ENCODE data around the gene GNG14. TPM values are rescaled to one million over a fixed set of nuclear protein-coding genes. Genes with fewer than 3 reads are reported as not detected.

Gene GNG14
- total RNA-seq (2022; extraction: Qiagen RNA extraction): not detected in 5 replicates

DNA sequence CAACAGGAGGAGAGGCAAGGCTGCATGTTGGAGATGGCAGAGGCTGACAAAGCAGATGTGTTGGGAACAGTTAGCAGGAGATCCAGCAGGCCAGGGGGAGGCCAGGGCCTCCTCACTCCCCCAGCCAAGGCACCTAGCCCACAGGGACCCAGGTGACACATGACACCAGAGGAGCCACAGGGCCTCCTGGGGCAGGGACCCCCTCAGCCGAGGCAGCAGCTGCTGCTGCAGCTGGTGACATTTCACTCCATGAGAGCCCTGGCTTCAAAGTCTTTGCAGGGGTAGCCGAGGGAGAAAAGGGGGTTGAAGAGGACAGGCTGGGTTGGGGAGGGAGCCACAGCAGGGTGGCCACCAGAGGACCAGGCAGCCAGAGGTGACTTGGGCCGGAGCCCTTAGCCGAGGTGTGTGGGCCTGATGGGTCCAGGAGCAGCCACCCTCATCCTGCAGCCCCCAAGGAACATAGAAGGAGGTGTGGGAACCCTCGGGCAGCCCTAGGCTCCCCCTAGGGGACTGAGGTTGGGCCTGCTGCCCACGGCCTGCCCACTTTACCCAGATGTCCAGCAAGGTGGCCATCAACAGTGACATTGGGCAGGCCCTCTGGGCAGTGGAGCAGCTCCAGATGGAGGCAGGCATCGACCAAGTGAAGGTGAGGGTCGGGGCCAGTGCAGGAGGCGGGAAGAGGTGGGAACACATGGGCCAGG is at the start of gene GNG14:
Gene GNG14, plus strand, starts transcription at position 503 of the 701 bp plus-strand sequence. Its CDS starts 51 bp downstream, at position 554.

DNA sequence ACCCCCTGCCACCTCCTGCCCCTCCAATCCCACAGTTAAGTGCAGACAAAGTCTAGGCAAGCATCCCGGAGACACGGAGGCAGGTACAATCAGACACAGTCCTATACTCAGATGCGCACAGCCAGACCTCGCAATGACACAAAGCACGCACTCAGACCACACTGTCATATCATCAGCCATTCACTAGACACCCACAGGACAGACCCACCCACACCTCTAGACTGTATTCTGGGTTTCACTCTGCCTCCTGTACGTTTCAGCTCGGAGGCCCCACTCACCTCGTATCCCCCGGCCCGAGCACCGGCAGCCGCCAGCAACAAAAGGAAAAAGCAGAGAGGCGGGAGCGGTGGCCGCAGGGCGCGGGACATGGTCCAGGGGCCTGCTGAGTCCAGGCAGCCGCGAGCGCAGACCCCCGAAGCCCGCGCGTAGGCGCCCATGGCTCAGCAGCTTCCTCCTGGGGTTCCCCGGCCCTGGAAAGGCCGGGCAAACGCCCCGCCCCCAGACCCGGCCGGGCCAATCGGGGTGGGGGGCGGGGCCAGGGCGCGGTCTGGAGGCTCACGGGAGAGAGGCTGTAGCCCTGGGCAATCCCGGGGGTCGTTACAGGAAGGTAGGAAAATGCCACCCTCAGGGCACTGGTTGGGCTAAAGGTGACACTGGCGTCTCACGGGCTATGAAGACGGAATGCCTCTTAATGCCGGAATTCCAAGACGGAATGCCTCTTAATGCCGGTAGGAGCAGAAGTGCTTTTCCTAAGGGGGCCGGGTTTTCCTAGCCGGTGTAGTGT is 21.3 kb upstream of the GNG14 start, which contains the start of the genes MAN2B1 and WDR83:
Gene MAN2B1, minus strand, starts transcription at position 478 of the 784 bp plus-strand sequence. Its CDS starts 41 bp downstream, at position 437.
Gene WDR83, plus strand, starts transcription at position 543 of the 784 bp plus-strand sequence. CDS start 2,984 bp downstream, outside the sequence.

DNA sequence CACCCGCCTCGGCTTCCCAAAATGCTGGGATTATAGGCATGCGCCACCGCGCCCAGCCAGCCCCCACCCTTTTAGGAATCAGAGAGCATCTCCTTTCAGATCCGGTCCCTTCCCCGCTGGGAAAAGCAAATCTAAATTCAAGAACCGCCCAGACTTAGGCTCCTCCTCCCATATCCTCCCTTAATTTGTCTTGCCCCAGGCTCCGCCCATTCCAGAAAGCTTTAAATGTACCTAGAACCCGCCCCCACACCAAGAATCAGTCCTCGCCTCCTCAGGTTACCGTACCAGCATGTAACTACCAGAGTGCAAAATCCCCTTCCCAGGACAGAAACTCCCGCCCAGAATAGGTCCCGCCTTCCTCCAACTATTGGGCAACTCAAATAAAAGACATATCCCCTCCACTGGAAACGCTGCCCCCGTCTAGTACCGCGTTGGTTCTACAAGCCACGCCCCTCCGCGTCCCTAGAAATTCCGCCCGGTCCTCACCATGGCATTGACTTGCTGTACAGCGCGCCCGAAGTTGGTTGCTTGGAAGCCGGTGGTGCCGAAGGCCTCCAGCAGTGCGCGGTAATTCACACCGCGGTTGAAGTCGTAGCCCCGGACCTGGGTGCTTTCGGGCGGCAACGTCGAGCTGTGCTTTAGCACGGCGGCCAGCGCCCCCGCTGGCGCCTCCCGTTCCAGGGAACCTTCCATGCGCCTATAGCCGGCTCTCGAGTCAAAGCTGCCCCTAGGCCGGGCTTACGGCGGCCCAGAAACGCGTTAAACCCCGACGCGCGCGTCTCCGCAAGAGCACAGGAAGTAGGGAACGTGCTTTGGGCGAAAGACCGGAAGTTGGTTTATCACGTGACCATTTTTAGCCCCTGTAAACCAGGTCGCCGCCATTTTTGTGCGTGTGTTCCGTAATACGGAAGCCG is 6.5 kb upstream of the GNG14 start, which contains the start of gene DHPS:
Gene DHPS, minus strand, starts transcription at position 807 of the 914 bp plus-strand sequence. Its CDS starts 114 bp downstream, at position 693.

DNA sequence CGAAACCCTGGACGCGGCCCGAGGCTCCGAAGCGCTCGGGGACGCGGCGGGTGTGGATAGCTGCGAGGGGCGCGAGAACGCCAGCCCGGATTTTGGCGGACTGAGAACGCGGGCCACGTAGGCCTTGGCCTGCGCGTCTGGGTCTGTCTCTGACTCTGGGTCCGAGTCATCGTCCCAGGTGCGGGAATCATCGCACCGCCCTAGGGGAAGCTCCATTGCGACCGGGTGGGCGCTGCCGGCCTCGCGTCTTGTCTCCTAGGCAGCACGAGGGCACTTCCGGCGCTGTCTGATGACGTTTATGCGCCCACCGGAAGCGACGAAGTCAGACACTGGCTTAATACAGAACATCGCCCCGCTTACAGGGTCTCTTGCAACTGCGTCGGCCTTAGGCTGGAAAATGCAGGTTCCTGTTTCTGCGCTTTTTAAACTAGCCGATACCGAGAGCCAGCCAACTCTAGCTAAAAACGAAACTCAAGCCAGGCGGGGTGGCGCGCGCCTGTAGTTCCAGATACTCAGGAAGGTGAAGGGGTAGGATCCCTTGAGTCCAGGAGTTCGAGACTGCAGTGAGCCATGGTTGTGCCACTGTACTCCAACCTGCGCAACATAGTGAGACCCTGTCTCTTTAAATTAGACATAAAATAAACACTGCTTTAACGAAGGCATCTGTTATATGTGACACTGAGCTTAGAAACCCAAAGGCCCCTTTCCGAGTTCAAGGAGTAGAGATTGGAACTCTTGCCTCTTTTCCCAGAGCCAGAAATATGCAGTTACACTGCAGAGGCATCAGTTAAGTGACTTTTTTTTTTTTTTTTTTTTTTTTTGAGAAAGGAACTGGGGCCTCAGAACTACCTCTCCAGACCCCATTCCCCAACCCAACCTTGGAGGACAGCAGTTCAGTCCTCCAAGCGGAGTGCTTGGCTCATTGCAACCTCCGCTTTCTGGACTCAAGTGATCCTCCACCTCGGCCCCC is 8.9 kb downstream of the GNG14 start, which contains the start of gene FBXW9:
Gene FBXW9, minus strand, starts transcription at position 266 of the 970 bp plus-strand sequence. Its CDS starts 50 bp downstream, at position 216.

DNA sequence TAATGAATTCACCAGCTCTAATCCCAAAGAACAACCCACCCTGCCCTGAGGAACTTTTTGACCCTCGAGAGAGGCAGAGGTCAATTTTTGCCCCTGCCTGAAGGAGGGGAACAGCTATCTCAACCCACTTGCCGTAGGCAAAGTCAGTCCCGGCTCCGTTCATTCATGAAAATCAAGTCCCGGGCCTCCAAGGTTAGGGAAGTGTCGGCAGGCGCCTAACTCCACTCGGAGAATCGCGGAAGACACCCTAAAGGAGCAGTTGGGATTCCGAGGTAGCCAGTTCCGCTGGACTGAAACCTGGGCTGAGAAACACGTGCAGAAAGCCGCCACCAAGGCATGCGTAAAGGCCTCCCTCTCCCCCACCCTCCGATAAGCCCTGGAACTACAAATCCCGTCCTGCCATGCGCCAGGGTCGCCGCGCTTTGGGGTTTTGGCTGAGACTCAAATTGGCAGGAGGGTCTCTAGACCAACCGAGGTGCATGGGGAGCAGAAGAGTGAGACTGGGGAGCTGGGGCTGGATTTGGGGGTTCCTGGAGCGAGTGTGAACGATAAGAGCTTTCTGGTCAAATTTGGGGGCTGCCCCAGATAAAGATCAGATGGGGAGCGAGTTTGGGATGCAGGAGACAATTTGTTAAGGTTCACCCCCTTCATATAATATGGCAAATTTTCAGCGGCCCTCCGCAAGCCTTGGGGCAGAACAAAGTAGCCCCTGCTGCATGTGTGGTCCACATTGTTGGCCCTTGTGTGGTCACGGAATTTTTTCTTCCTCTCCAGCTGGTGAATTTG is 36.0 kb downstream of the GNG14 start, which contains the start of gene TNPO2:
Gene TNPO2, minus strand, starts transcription at position 292 of the 786 bp plus-strand sequence. CDS start 2,955 bp downstream, outside the sequence.

DNA sequence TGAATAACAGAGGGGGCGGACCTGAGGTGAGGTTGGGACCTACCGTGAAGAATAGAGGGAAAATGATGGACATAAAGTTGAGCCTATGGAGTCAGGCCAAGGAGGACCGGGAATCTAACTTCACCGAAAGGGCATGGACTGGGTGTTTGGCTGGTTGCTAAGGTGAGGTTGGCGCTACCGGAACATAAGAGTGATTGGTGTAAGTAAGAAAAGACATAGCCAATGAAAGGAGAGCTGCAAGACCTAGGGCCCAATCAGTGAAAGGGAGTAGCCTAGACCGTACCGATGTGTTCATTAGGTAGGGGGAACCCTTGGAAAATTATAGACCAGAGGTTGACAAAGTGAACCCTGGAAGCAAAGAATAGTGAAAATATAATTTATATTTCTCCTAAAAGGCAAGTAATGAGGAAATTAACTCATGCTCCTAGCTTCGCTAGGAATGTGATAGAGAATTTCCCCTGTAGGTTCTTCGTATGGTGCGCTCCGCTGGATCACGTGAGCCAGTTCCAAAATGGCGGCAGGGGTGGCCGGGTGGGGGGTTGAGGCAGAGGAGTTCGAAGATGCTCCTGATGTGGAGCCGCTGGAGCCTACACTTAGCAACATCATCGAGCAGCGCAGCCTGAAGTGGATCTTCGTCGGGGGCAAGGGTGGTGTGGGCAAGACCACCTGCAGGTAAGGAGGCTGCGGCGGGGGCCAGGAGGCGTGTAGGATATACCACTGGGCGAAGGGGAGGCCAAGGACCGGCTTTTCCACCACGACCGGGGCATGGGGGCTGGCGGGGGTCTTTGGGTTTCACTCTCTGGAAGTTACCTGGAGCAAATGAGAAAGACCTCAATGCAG is 49.4 kb downstream of the GNG14 start, which contains the start of gene GET3:
Gene GET3, plus strand, starts transcription at position 503 of the 840 bp plus-strand sequence. Its CDS starts 9 bp downstream, at position 512.

Other genes starting within 250 kb of the GNG14 start
- gene ZNF443, start 247.0 kb upstream of the GNG14 start, total RNA-seq (2022; extraction: Qiagen RNA extraction): 0.86 to 1.2 TPM (median 0.89 TPM) in 5 replicates
- 0.01 to 0.02 TPM (median 0.02 TPM) in 3 of 5 replicates, not detected in the others for gene ZNF709, start 203.2 kb upstream of the GNG14 start, total RNA-seq (2022; extraction: Qiagen RNA extraction)
- gene ZNF564, start 136.5 kb upstream of the GNG14 start, total RNA-seq (2022; extraction: Qiagen RNA extraction): 1.3 to 2.4 TPM (median 1.7 TPM) in 5 replicates
- 0.50 to 1.3 TPM (median 0.61 TPM) in 5 replicates for gene ZNF490, start 77.2 kb upstream of the GNG14 start, total RNA-seq (2022; extraction: Qiagen RNA extraction)
- 4.0 to 5.8 TPM (median 5.0 TPM) in 5 replicates for gene ZNF791, start 77.1 kb upstream of the GNG14 start, total RNA-seq (2022; extraction: Qiagen RNA extraction)
- gene MAN2B1, start 21.3 kb upstream of the GNG14 start, total RNA-seq (2022; extraction: Qiagen RNA extraction): 17.1 to 23.1 TPM (median 20.5 TPM) in 5 replicates
- 7.4 to 11.2 TPM (median 9.7 TPM) in 5 replicates for gene WDR83, start 21.2 kb upstream of the GNG14 start, total RNA-seq (2022; extraction: Qiagen RNA extraction)
- 36.8 to 48.6 TPM (median 46.6 TPM) in 5 replicates for gene DHPS, start 6.1 kb upstream of the GNG14 start, total RNA-seq (2022; extraction: Qiagen RNA extraction)
- 8.9 to 12.9 TPM (median 12.4 TPM) in 5 replicates for gene FBXW9, start 8.6 kb downstream of the GNG14 start, total RNA-seq (2022; extraction: Qiagen RNA extraction)
- 26.6 to 34.8 TPM (median 30.9 TPM) in 5 replicates for gene TNPO2, start 35.9 kb downstream of the GNG14 start, total RNA-seq (2022; extraction: Qiagen RNA extraction)
- 170 to 218 TPM (median 210 TPM) in 5 replicates for gene TRIR, start 46.7 kb downstream of the GNG14 start, total RNA-seq (2022; extraction: Qiagen RNA extraction)
- gene GET3, start 49.5 kb downstream of the GNG14 start, total RNA-seq (2022; extraction: Qiagen RNA extraction): 76.4 to 107 TPM (median 98.1 TPM) in 5 replicates
- 2.4 to 4.3 TPM (median 3.7 TPM) in 5 replicates for gene BEST2, start 63.8 kb downstream of the GNG14 start, total RNA-seq (2022; extraction: Qiagen RNA extraction)
- 9.2 to 12.4 TPM (median 10.0 TPM) in 5 replicates for gene HOOK2, start 87.6 kb downstream of the GNG14 start, total RNA-seq (2022; extraction: Qiagen RNA extraction)
- gene JUNB, start 103.5 kb downstream of the GNG14 start, total RNA-seq (2022; extraction: Qiagen RNA extraction): 127 to 217 TPM (median 181 TPM) in 5 replicates
- 0.59 to 1.1 TPM (median 0.74 TPM) in 5 replicates for gene PRDX2, start 113.8 kb downstream of the GNG14 start, total RNA-seq (2022; extraction: Qiagen RNA extraction)
- 8.0 to 11.7 TPM (median 10.6 TPM) in 4 of 5 replicates, not detected in the other for gene THSD8, start 114.1 kb downstream of the GNG14 start, total RNA-seq (2022; extraction: Qiagen RNA extraction)
- gene RNASEH2A, start 118.6 kb downstream of the GNG14 start, total RNA-seq (2022; extraction: Qiagen RNA extraction): 33.8 to 49.7 TPM (median 47.7 TPM) in 5 replicates
- 0.20 to 0.32 TPM (median 0.22 TPM) in 4 of 5 replicates, not detected in the other for gene RTBDN, start 146.6 kb downstream of the GNG14 start, total RNA-seq (2022; extraction: Qiagen RNA extraction)
- 1.4 to 2.1 TPM (median 1.6 TPM) in 5 replicates for gene MAST1, start 150.5 kb downstream of the GNG14 start, total RNA-seq (2022; extraction: Qiagen RNA extraction)
- gene DNASE2, start 193.5 kb downstream of the GNG14 start, total RNA-seq (2022; extraction: Qiagen RNA extraction): 25.3 to 31.3 TPM (median 30.2 TPM) in 5 replicates
- gene KLF1, start 199.2 kb downstream of the GNG14 start, total RNA-seq (2022; extraction: Qiagen RNA extraction): 0.05 TPM in 1 of 5 replicates, not detected in the others
- gene GCDH, start 203.2 kb downstream of the GNG14 start, total RNA-seq (2022; extraction: Qiagen RNA extraction): 8.3 to 10.7 TPM (median 8.8 TPM) in 5 replicates
- gene SYCE2, start 231.3 kb downstream of the GNG14 start, total RNA-seq (2022; extraction: Qiagen RNA extraction): 0.24 to 0.59 TPM (median 0.45 TPM) in 5 replicates
- gene FARSA, start 245.7 kb downstream of the GNG14 start, total RNA-seq (2022; extraction: Qiagen RNA extraction): 65.5 to 76.9 TPM (median 69.5 TPM) in 5 replicates